ENCODE data around the gene SOHLH2. TPM values are rescaled to one million over a fixed set of nuclear protein-coding genes. Genes with fewer than 3 reads are reported as not detected.

Gene SOHLH2
- total and polyA plus RNA-seq, 2 experiments from 2014 or later, result not detected

DNA sequence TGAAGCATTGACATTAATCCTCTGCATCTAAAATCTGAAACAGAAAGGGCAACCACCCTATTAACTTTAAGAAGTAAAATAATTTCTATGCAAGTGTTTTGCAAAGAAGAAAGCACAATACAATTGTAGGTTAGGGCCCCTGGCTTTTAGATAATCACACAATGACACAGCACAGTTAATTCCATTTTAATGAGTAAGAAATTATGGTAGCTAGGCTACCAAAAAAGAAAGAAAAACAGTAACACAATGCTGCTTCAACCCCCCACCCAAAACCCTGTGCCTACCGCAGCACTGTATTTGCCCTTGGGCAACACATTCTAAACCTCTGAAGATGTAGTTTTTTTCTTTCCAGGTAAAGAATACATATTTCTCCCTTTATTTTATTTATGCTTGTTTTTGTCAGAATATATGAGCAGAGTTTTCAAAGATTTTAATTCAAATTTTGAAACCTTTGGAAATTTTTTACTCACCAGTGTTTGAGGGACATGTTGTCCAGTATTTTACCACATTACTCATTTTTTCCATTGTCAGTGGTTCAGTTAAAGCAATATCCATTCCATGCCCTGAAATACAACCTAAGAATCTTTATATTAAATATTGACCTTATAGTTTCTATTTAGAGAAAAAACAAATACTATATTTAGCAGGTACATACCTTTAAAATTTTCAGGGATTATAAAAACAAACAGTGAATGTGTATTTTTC, 21.1 kb downstream of the SOHLH2 start:
- Histone ChIP-seq H3K36me3 (ENCODE audit: low read depth) (no peaks in the 10 kb centered on the region), H2AFZ (peak overlapping the region; percentile 15; the same call in 1 of the 2 replicates), H3K4me3 (no peak overlapping the region; the same call in 1 of the 2 replicates), H3K79me2 (ENCODE audit: insufficient read depth) (no peaks in the 10 kb centered on the region), H3K27me3 (replicated peaks; ENCODE audit: insufficient read depth) (no peaks in the 10 kb centered on the region), H4K20me1 (ENCODE audit: insufficient read depth) (no peaks in the 10 kb centered on the region), H3K27ac (peak overlapping the region; percentile 41), H3F3A (ENCODE audit: insufficient read depth) (no peaks in the 10 kb centered on the region), H3K4me1 (ENCODE audit: insufficient read depth) (peaks cover 18% of the 10 kb centered on the region), H3K9ac (peak overlapping the region; percentile 8), H3K4me2 (ENCODE audit: unreplicated experiment) (peak overlapping the region; percentile 36), H3K9me3 (ENCODE audit: low read depth) (no peaks in the 10 kb centered on the region), H3K9me2 (ENCODE audit: insufficient read depth) (no peaks in the 10 kb centered on the region)
- in situ Hi-C loops (cut with MboI), result no loop called here
- no peak for TF ChIP-seq EZH2phosphoT487 (IDR thresholded peaks at IDR 0.05; ENCODE audit: insufficient read depth, low read depth)
- no peak for TF ChIP-seq EZH2 (IDR thresholded peaks at IDR 0.05; ENCODE audit: insufficient read depth, poor library complexity, severe bottlenecking)
- DNase-seq, result peak; percentile 74
- WGBS, 2 experiments (ENCODE audit: low coverage in 1 of 2, low lambda C conversion rate in 2 of 2, missing lambda C conversion rate in 2 of 2), result 0 to 10% methylated on average over 1 of the region's 1 CpG

DNA sequence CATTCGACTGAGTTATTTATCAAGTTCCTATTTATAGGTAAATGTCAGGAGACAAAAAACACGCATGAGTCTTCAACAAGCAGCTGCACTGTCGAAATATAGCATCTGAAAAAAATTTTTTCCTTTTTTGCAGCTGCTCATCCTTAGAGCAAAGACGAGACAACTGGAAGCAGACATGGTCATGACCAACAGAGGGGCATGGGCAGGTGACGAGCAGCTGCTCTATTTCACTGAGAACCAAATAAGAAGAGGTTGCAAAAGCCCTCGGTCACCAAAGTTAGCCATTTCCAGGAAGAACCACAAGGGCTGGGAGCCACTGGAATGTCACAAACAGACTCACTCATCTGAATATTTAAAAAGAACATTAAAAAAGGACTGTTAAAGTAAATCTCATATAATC, 22.2 kb downstream of the SOHLH2 start:
- H3K4me2 ChIP-seq (ENCODE audit: unreplicated experiment), result no peak overlapping the region
- no peaks in the 10 kb centered on the region for H3F3A ChIP-seq (ENCODE audit: insufficient read depth)
- no peaks in the 10 kb centered on the region for H3K9me2 ChIP-seq (ENCODE audit: insufficient read depth)
- H3K36me3 ChIP-seq (ENCODE audit: low read depth), result no peaks in the 10 kb centered on the region
- WGBS, 2 experiments (ENCODE audit: low coverage in 1 of 2, low lambda C conversion rate in 2 of 2, missing lambda C conversion rate in 2 of 2), result 78 to 86% methylated on average over 6 of the region's 6 CpGs
- TF ChIP-seq EZH2 (IDR thresholded peaks at IDR 0.05; ENCODE audit: insufficient read depth, poor library complexity, severe bottlenecking) (no peak), EZH2phosphoT487 (IDR thresholded peaks at IDR 0.05; ENCODE audit: insufficient read depth, low read depth) (no peak)
- no peaks in the 10 kb centered on the region for H3K9me3 ChIP-seq (ENCODE audit: low read depth)
- H3K4me1 ChIP-seq (ENCODE audit: insufficient read depth), result peaks cover 18% of the 10 kb centered on the region
- H3K79me2 ChIP-seq (ENCODE audit: insufficient read depth), result no peaks in the 10 kb centered on the region
- H3K27me3 ChIP-seq (replicated peaks; ENCODE audit: insufficient read depth), result no peaks in the 10 kb centered on the region
- in situ Hi-C loops (cut with MboI), result no loop called here
- H2AFZ ChIP-seq, result no peak overlapping the region
- DNase-seq, result peak; percentile 17
- H3K27ac ChIP-seq, result no peak overlapping the region
- no peaks in the 10 kb centered on the region for H4K20me1 ChIP-seq (ENCODE audit: insufficient read depth)
- H3K4me3 ChIP-seq, result no peak overlapping the region
- no peak overlapping the region for H3K9ac ChIP-seq

DNA sequence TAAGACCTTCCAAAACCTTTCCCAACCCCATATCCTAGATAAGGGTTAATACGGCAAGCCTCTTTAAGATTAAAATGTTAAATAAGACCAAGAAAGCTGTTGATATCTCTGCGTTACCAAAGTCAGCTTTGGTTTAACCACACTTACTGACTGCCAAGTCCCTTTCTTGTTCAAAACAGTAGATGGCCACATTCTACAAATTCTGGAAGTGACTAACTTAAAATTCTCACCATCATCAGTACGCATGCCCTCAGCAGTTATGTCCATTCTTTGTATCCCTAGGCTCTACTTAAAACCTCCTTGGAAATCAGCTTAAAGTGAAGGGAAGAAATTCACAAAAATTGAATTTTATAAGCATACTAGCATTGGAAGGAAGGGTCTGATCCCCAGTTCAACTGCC, 23.6 kb downstream of the SOHLH2 start:
- H3K4me2 ChIP-seq (ENCODE audit: unreplicated experiment), result no peak overlapping the region
- no peak for DNase-seq
- WGBS, 2 experiments (ENCODE audit: low coverage in 1 of 2, low lambda C conversion rate in 2 of 2, missing lambda C conversion rate in 2 of 2), result 81 to 93% methylated on average over 3 of the region's 3 CpGs
- no peaks in the 10 kb centered on the region for H3K36me3 ChIP-seq (ENCODE audit: low read depth)
- no peaks in the 10 kb centered on the region for H3K79me2 ChIP-seq (ENCODE audit: insufficient read depth)
- H3K9me3 ChIP-seq (ENCODE audit: low read depth), result no peaks in the 10 kb centered on the region
- no peak overlapping the region for H3K4me3 ChIP-seq
- H3K27ac ChIP-seq, result no peak overlapping the region
- peaks cover 18% of the 10 kb centered on the region for H3K4me1 ChIP-seq (ENCODE audit: insufficient read depth)
- H2AFZ ChIP-seq, result no peak overlapping the region
- H3K9ac ChIP-seq, result no peak overlapping the region
- H4K20me1 ChIP-seq (ENCODE audit: insufficient read depth), result no peaks in the 10 kb centered on the region
- H3K27me3 ChIP-seq (replicated peaks; ENCODE audit: insufficient read depth), result no peaks in the 10 kb centered on the region
- TF ChIP-seq EZH2phosphoT487 (IDR thresholded peaks at IDR 0.05; ENCODE audit: insufficient read depth, low read depth) (no peak), EZH2 (IDR thresholded peaks at IDR 0.05; ENCODE audit: insufficient read depth, poor library complexity, severe bottlenecking) (no peak)
- H3K9me2 ChIP-seq (ENCODE audit: insufficient read depth), result no peaks in the 10 kb centered on the region
- in situ Hi-C loops (cut with MboI), result no loop called here
- H3F3A ChIP-seq (ENCODE audit: insufficient read depth), result no peaks in the 10 kb centered on the region

DNA sequence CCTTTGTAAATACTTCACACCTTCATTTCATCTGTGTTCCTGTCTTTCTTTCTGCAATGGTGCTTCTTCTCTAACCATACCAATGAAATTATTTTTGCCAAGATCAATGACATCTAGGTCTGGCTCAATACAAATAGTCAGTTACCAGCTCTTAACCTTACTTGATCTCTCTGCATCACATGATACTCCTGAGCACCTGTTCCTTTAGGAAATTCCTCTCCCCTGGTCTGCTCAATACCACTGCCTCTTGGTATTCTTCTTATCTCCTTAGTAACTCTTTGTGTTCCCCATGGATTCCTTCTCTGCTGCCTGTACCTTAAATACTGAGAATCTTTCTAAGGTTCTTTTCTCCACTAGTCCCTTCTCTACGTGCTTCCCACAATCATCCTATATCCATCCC, 25.9 kb downstream of the SOHLH2 start:
- Histone ChIP-seq H3K9ac (no peak overlapping the region), H3K27ac (no peak overlapping the region), H3K4me3 (no peak overlapping the region), H3K9me2 (ENCODE audit: insufficient read depth) (no peaks in the 10 kb centered on the region), H4K20me1 (ENCODE audit: insufficient read depth) (no peaks in the 10 kb centered on the region), H3K79me2 (ENCODE audit: insufficient read depth) (no peaks in the 10 kb centered on the region), H3K9me3 (ENCODE audit: low read depth) (no peaks in the 10 kb centered on the region), H3K27me3 (replicated peaks; ENCODE audit: insufficient read depth) (no peaks in the 10 kb centered on the region), H3K4me1 (ENCODE audit: insufficient read depth) (peaks cover 13% of the 10 kb centered on the region), H3F3A (ENCODE audit: insufficient read depth) (no peaks in the 10 kb centered on the region), H3K36me3 (ENCODE audit: low read depth) (no peaks in the 10 kb centered on the region), H3K4me2 (ENCODE audit: unreplicated experiment) (no peak overlapping the region), H2AFZ (no peak overlapping the region)
- in situ Hi-C loops (cut with MboI), result no loop called here
- DNase-seq, result no peak
- no peak for TF ChIP-seq EZH2 (IDR thresholded peaks at IDR 0.05; ENCODE audit: insufficient read depth, poor library complexity, severe bottlenecking)
- no peak for TF ChIP-seq EZH2phosphoT487 (IDR thresholded peaks at IDR 0.05; ENCODE audit: insufficient read depth, low read depth)
- WGBS, 2 experiments (ENCODE audit: low coverage in 1 of 2, low lambda C conversion rate in 2 of 2, missing lambda C conversion rate in 2 of 2), result 71 to 88% methylated on average over 1 of the region's 1 CpG
